Measurements from ENCODE around the gene CCL11. TPM values are rescaled to one million over a fixed set of nuclear protein-coding genes. Genes with fewer than 3 reads are reported as not detected.

Gene CCL11
- total RNA-seq, 1 donor from 2014 or later, result not detected

DNA sequence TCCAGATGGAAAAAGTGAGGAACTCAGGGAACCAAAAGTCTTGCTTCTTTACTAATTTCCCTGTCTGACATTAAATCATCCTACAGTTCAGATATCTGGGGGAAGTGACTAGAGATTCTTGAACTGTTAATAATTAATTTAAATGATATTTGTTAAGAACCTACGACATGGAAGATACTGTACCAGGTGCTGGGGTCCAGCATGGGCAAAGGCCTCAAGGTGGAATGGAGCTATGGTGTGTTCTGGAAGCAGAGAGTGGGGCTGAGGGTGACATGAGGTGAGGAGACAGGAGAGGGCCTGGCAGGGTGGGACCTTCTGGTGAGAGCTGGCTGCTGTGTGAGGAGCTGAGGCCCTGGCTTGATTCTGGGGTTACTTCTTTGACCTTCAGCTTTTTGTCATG is 36.5 kb upstream of the CCL11 start:
- no peaks in the 10 kb centered on the region for H3K9me3 Mint-ChIP-seq (ENCODE audit: unreplicated experiment)
- no peak for DNase-seq (ENCODE audit: low spot score)
- peaks cover 16% of the 10 kb centered on the region for H3K4me1 Mint-ChIP-seq (ENCODE audit: unreplicated experiment)
- peaks cover 4% of the 10 kb centered on the region for H3K27me3 Mint-ChIP-seq (ENCODE audit: unreplicated experiment)
- no peak overlapping the region for H3K27ac Mint-ChIP-seq (ENCODE audit: unreplicated experiment)
- H3K36me3 Mint-ChIP-seq (ENCODE audit: low read depth, unreplicated experiment), result no peaks in the 10 kb centered on the region
- H3K4me3 Mint-ChIP-seq (ENCODE audit: unreplicated experiment), result no peak overlapping the region
- TF ChIP-seq, protein P1, sequence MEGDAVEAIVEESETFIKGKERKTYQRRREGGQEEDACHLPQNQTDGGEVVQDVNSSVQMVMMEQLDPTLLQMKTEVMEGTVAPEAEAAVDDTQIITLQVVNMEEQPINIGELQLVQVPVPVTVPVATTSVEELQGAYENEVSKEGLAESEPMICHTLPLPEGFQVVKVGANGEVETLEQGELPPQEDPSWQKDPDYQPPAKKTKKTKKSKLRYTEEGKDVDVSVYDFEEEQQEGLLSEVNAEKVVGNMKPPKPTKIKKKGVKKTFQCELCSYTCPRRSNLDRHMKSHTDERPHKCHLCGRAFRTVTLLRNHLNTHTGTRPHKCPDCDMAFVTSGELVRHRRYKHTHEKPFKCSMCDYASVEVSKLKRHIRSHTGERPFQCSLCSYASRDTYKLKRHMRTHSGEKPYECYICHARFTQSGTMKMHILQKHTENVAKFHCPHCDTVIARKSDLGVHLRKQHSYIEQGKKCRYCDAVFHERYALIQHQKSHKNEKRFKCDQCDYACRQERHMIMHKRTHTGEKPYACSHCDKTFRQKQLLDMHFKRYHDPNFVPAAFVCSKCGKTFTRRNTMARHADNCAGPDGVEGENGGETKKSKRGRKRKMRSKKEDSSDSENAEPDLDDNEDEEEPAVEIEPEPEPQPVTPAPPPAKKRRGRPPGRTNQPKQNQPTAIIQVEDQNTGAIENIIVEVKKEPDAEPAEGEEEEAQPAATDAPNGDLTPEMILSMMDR (IDR thresholded peaks at IDR 0.05; ENCODE audit: unreplicated experiment), result no peak

- no peak for DNase-seq (ENCODE audit: low spot score)
- TF ChIP-seq, protein P1 (IDR thresholded peaks at IDR 0.05; ENCODE audit: unreplicated experiment), result no peak
- Mint-ChIP-seq H3K4me1 (ENCODE audit: unreplicated experiment) (peaks cover 20% of the 10 kb centered on the region), H3K9me3 (ENCODE audit: unreplicated experiment) (no peaks in the 10 kb centered on the region), H3K27ac (ENCODE audit: unreplicated experiment) (no peak overlapping the region), H3K36me3 (ENCODE audit: low read depth, unreplicated experiment) (no peaks in the 10 kb centered on the region), H3K4me3 (ENCODE audit: unreplicated experiment) (no peak overlapping the region), H3K27me3 (ENCODE audit: unreplicated experiment) (peaks cover 4% of the 10 kb centered on the region)
Observed at GRCh38 chr17:34249478-34249877, 36.1 kb upstream of the CCL11 start.

- TF ChIP-seq, protein P1 (IDR thresholded peaks at IDR 0.05; ENCODE audit: unreplicated experiment), result no peak
- Mint-ChIP-seq H3K4me3 (ENCODE audit: unreplicated experiment) (no peak overlapping the region), H3K9me3 (ENCODE audit: unreplicated experiment) (no peaks in the 10 kb centered on the region), H3K4me1 (ENCODE audit: unreplicated experiment) (peaks cover 31% of the 10 kb centered on the region), H3K36me3 (ENCODE audit: low read depth, unreplicated experiment) (peaks cover 4% of the 10 kb centered on the region), H3K27me3 (ENCODE audit: unreplicated experiment) (peaks cover 8% of the 10 kb centered on the region), H3K27ac (ENCODE audit: unreplicated experiment) (no peak overlapping the region)
- no peak for DNase-seq (ENCODE audit: low spot score)
Observed at GRCh38 chr17:34251186-34251585, 34.4 kb upstream of the CCL11 start.

DNA sequence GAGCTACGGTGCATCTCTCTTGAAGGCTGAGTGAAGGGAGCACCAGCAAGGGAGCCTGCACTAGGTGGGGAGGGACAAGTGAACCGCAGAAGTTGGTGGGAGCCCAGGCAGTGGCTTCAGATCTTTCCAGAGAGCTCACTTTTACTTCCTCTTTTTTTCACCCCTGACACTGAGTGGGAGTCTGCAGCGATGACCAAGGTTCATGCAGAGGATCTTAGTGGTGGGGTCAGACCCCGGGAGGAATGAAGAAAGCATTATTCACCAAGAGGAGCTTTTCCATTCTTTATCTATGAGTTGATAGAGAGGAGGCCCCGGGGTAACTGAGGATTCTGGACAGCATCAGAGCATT is 33.5 kb upstream of the CCL11 start:
- Mint-ChIP-seq H3K36me3 (ENCODE audit: low read depth, unreplicated experiment) (peaks cover 4% of the 10 kb centered on the region), H3K27me3 (ENCODE audit: unreplicated experiment) (peaks cover 8% of the 10 kb centered on the region), H3K9me3 (ENCODE audit: unreplicated experiment) (no peaks in the 10 kb centered on the region), H3K27ac (ENCODE audit: unreplicated experiment) (no peak overlapping the region), H3K4me3 (ENCODE audit: unreplicated experiment) (no peak overlapping the region), H3K4me1 (ENCODE audit: unreplicated experiment) (peaks cover 31% of the 10 kb centered on the region)
- DNase-seq (ENCODE audit: low spot score), result no peak
- TF ChIP-seq, protein P1 (IDR thresholded peaks at IDR 0.05; ENCODE audit: unreplicated experiment), result no peak

DNA sequence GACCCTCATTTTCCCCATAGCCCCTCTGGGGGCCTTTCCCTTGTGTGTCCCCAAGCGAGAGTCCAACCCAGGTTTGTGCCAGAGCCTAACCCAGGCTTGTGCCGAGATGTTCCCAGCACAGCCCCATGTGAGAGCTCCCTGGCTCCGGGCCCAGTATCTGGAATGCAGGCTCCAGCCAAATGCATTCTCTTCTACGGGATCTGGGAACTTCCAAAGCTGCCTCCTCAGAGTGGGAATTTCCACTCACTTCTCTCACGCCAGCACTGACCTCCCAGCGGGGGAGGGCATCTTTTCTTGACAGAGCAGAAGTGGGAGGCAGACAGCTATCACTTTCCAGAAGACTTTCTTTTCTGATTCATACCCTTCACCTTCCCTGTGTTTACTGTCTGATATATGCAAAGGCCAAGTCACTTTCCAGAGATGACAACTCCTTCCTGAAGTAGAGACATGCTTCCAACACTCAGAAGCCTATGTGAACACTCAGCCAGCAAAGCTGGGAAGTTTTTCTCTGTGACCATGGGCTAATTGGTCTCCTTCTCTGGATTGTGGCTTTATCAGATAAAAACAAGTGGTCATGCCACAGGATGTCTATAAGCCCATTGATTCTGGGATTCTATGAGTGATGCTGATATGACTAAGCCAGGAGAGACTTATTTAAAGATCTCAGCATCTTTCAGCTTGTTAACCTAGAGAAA is 33.0 kb upstream of the CCL11 start:
- DNase-seq (ENCODE audit: low spot score), result no peak
- TF ChIP-seq, protein P1 (IDR thresholded peaks at IDR 0.05; ENCODE audit: unreplicated experiment), result no peak
- peaks cover 8% of the 10 kb centered on the region for H3K27me3 Mint-ChIP-seq (ENCODE audit: unreplicated experiment)

More for the DNA sequence above, 33.0 kb upstream of the CCL11 start:
- Mint-ChIP-seq H3K36me3 (ENCODE audit: low read depth, unreplicated experiment) (peaks cover 4% of the 10 kb centered on the region), H3K4me1 (ENCODE audit: unreplicated experiment) (peaks cover 31% of the 10 kb centered on the region), H3K9me3 (ENCODE audit: unreplicated experiment) (no peaks in the 10 kb centered on the region), H3K27ac (ENCODE audit: unreplicated experiment) (no peak overlapping the region), H3K4me3 (ENCODE audit: unreplicated experiment) (no peak overlapping the region)

Measured in endothelial cell (in vitro differentiated cells).